AG09319 (cell line): Measurements from ENCODE around the gene SYNGR1.
A peak's percentile ranks its signal among the peaks of the same experiment; 100 is the strongest.
"Not testable (repeated sequence)": the region's sequence is repeated elsewhere in the genome, so short reads cannot be mapped to it uniquely, and the experiment has no call there.

Source experiments
- DNase-seq: peaks from one replicate; pipeline ENCODE4 v3.0.0-alpha.2; 2010; ENCODE audit warnings: low read depth; ENCODE audit errors: extremely low read depth
- CTCF ChIP-seq: IDR thresholded peaks from 2 replicates; pipeline ENCODE4 v1.5.1; 2011; ENCODE audit warnings: low read depth, mild to moderate bottlenecking, inconsistent platforms, low read length, moderate library complexity

Gene SYNGR1

GRCh38 chr22:39317084-39317774, 32.6 kb upstream of the SYNGR1 start:
- no peak for TF ChIP-seq CTCF
- no peak for DNase-seq

- no peak for TF ChIP-seq CTCF
- no peak for DNase-seq
Measured at GRCh38 chr22:39317775-39318506, 31.9 kb upstream of the SYNGR1 start.

GRCh38 chr22:39318507-39319283, 31.1 kb upstream of the SYNGR1 start:
- TF ChIP-seq CTCF, result no peak
- DNase-seq, result no peak

GRCh38 chr22:39319284-39320022, 30.3 kb upstream of the SYNGR1 start, which contains the start of gene RPL3:
RPL3 (minus strand) TSS chr22:39319623; CDS start chr22:39319597, 26 bp downstream.
- peak; percentile 97 for DNase-seq
- peak; percentile 21 for TF ChIP-seq CTCF

- DNase-seq, result not testable (repeated sequence)
Measured at GRCh38 chr22:39320616-39321029, 29.2 kb upstream of the SYNGR1 start.

- no peak for TF ChIP-seq CTCF
- no peak for DNase-seq
Measured at GRCh38 chr22:39325392-39325932, 24.3 kb upstream of the SYNGR1 start.
